Progenitor cell of endocrine pancreas (in vitro differentiated cells): ENCODE measurements around the gene ACOX3. TPM values are rescaled to one million over a fixed set of nuclear protein-coding genes. Genes with fewer than 3 reads are reported as not detected.

Experiments used
- DNase-seq: peaks from one replicate; pipeline ENCODE4 v3.0.0; 2021; ENCODE audit warnings: low spot score; ENCODE audit not compliant: unreplicated experiment
- H3K27ac Mint-ChIP-seq: 2 replicates; pipeline ENCODE4 v1.8.0; 2021; ENCODE audit warnings: mild to moderate bottlenecking, moderate library complexity, mixed read lengths
- H3K27me3 Mint-ChIP-seq: 2 replicates; pipeline ENCODE4 v1.8.0; 2021; ENCODE audit warnings: mixed read lengths
- H3K36me3 Mint-ChIP-seq: 2 replicates; pipeline ENCODE4 v1.8.0; 2022; ENCODE audit warnings: mixed read lengths; ENCODE audit not compliant: insufficient read depth
- H3K4me1 Mint-ChIP-seq: 2 replicates; pipeline ENCODE4 v1.8.0; 2021; ENCODE audit warnings: low read depth, mixed read lengths
- H3K4me3 Mint-ChIP-seq: 2 replicates; pipeline ENCODE4 v1.8.0; 2021; ENCODE audit warnings: low read depth, mild to moderate bottlenecking, moderate library complexity, mixed read lengths
- H3K9me3 Mint-ChIP-seq: 2 replicates; pipeline ENCODE4 v1.8.0; 2021; ENCODE audit warnings: low read depth, mixed read lengths
- total RNA-seq: library from RNA; stranded (reverse); gene quantifications from 2 replicates; pipeline ENCODE4 v1.2.1, GENCODE V29; 2021
- TF ChIP-seq, protein P1 (sequence below): fragments of 200-600 bp; sonication (generic); IDR thresholded peaks from one replicate; pipeline ENCODE4 v1.5.0; 2021; ENCODE audit warnings: antibody characterized with exemption, mild to moderate bottlenecking; ENCODE audit not compliant: unreplicated experiment

Gene ACOX3
- total RNA-seq, 1 donor from 2014 or later = 22.6 TPM

- no peaks in the 10 kb centered on the region for H3K4me1 Mint-ChIP-seq
- H3K27ac Mint-ChIP-seq = peak overlapping the region; percentile 62
- TF ChIP-seq, protein P1, sequence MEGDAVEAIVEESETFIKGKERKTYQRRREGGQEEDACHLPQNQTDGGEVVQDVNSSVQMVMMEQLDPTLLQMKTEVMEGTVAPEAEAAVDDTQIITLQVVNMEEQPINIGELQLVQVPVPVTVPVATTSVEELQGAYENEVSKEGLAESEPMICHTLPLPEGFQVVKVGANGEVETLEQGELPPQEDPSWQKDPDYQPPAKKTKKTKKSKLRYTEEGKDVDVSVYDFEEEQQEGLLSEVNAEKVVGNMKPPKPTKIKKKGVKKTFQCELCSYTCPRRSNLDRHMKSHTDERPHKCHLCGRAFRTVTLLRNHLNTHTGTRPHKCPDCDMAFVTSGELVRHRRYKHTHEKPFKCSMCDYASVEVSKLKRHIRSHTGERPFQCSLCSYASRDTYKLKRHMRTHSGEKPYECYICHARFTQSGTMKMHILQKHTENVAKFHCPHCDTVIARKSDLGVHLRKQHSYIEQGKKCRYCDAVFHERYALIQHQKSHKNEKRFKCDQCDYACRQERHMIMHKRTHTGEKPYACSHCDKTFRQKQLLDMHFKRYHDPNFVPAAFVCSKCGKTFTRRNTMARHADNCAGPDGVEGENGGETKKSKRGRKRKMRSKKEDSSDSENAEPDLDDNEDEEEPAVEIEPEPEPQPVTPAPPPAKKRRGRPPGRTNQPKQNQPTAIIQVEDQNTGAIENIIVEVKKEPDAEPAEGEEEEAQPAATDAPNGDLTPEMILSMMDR = no peak
- peaks cover 9% of the 10 kb centered on the region for H3K36me3 Mint-ChIP-seq
- DNase-seq = no peak
- no peak overlapping the region for H3K4me3 Mint-ChIP-seq
- no peaks in the 10 kb centered on the region for H3K27me3 Mint-ChIP-seq
- H3K9me3 Mint-ChIP-seq = no peaks in the 10 kb centered on the region
These were observed 30.0 kb upstream of the ACOX3 start for GRCh38 chr4:8470451-8471024.

GRCh38 chr4:8469550-8469949, 29.0 kb upstream of the ACOX3 start:
- no peak for DNase-seq
- Mint-ChIP-seq H3K27me3 (no peaks in the 10 kb centered on the region), H3K9me3 (no peaks in the 10 kb centered on the region), H3K27ac (no peak overlapping the region), H3K36me3 (peaks cover 13% of the 10 kb centered on the region), H3K4me1 (no peaks in the 10 kb centered on the region), H3K4me3 (no peak overlapping the region)
- TF ChIP-seq, protein P1 = no peak

GRCh38 chr4:8468746-8469535, 28.4 kb upstream of the ACOX3 start:
- Mint-ChIP-seq H3K36me3 (peaks cover 13% of the 10 kb centered on the region), H3K4me1 (peaks cover 2% of the 10 kb centered on the region), H3K9me3 (no peaks in the 10 kb centered on the region), H3K27ac (no peak overlapping the region), H3K27me3 (no peaks in the 10 kb centered on the region), H3K4me3 (no peak overlapping the region)
- DNase-seq = peak; percentile 68
- TF ChIP-seq, protein P1 = peak; percentile 97

DNA sequence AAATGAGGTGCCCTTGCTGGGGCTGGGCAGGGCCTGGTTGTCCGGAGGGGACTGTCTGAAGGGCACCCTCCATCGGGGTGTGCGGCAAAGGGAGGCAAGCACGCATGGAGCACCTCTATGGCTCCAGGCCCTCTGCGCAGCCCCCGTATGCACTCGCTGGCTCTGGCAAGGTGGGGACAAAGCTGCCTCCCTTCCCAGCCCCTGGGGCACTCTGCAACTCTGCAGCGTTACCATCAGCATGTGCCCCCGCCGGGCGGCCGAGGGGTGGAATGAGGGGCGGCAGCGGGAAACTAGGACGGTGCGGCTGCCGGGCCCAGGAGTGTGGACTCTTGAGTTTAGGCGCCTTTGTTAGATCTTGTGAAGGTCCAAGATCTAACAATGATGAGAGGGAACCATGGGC, 26.5 kb upstream of the ACOX3 start:
- no peaks in the 10 kb centered on the region for H3K27me3 Mint-ChIP-seq
- H3K4me1 Mint-ChIP-seq = peaks cover 5% of the 10 kb centered on the region
- H3K9me3 Mint-ChIP-seq = no peaks in the 10 kb centered on the region
- H3K4me3 Mint-ChIP-seq = no peak overlapping the region
- TF ChIP-seq, protein P1 = no peak
- H3K27ac Mint-ChIP-seq = no peak overlapping the region
- H3K36me3 Mint-ChIP-seq = peaks cover 12% of the 10 kb centered on the region
- no peak for DNase-seq

- Mint-ChIP-seq H3K4me3 (no peak overlapping the region), H3K36me3 (peaks cover 12% of the 10 kb centered on the region)
These were observed 25.4 kb upstream of the ACOX3 start for GRCh38 chr4:8465615-8466611.

More at GRCh38 chr4:8465615-8466611, 25.4 kb upstream of the ACOX3 start:
- H3K9me3 Mint-ChIP-seq = no peaks in the 10 kb centered on the region
- TF ChIP-seq, protein P1 = no peak
- H3K4me1 Mint-ChIP-seq = peaks cover 5% of the 10 kb centered on the region
- no peak overlapping the region for H3K27ac Mint-ChIP-seq
- no peak for DNase-seq
- H3K27me3 Mint-ChIP-seq = no peaks in the 10 kb centered on the region
